KG1 (cell line): ENCODE data around the gene SYNPO.

ENCODE experiments used
- DNase-seq: peaks from one replicate; lab custom pipeline; 2025; lab: John Stamatoyannopoulos, UW

SYNPO gene

GRCh38 chr5:150608991-150609390 is 31.5 kb upstream of the SYNPO start:
- no peak for DNase-seq

GRCh38 chr5:150609843-150610584 is 30.4 kb upstream of the SYNPO start:
- no peak for DNase-seq

- no peak for DNase-seq
Observed at GRCh38 chr5:150611026-150611425, 29.4 kb upstream of the SYNPO start.

GRCh38 chr5:150612405-150612804 is 28.1 kb upstream of the SYNPO start:
- DNase-seq: no peak

GRCh38 chr5:150612905-150613670 is 27.4 kb upstream of the SYNPO start:
- no peak for DNase-seq

- DNase-seq: no peak
Observed at GRCh38 chr5:150613991-150614660, 26.3 kb upstream of the SYNPO start.

- no peak for DNase-seq
Observed at GRCh38 chr5:150614661-150615060, 25.8 kb upstream of the SYNPO start.

GRCh38 chr5:150615141-150615699 is 25.2 kb upstream of the SYNPO start:
- no peak for DNase-seq

GRCh38 chr5:150616024-150616470 is 24.4 kb upstream of the SYNPO start:
- DNase-seq: no peak

GRCh38 chr5:150616506-150616905 is 24.0 kb upstream of the SYNPO start:
- no peak for DNase-seq

- DNase-seq: no peak
Observed at GRCh38 chr5:150618163-150618562, 22.3 kb upstream of the SYNPO start.

GRCh38 chr5:150618588-150619281 is 21.7 kb upstream of the SYNPO start:
- DNase-seq: no peak

- DNase-seq: no peak
Observed at GRCh38 chr5:150619359-150620230, 20.9 kb upstream of the SYNPO start.

GRCh38 chr5:150621301-150621700 is 19.2 kb upstream of the SYNPO start:
- DNase-seq: no peak

GRCh38 chr5:150622157-150622556 is 18.3 kb upstream of the SYNPO start:
- no peak for DNase-seq

GRCh38 chr5:150623152-150623877 is 17.1 kb upstream of the SYNPO start:
- no peak for DNase-seq

GRCh38 chr5:150623878-150624216 is 16.6 kb upstream of the SYNPO start:
- no peak for DNase-seq

GRCh38 chr5:150624334-150625163 is 15.9 kb upstream of the SYNPO start:
- no peak for DNase-seq

GRCh38 chr5:150625164-150625535 is 15.3 kb upstream of the SYNPO start:
- no peak for DNase-seq
